HepG2 (cell line): ENCODE measurements around the gene CBLC. TPM values are rescaled to one million over a fixed set of nuclear protein-coding genes. Genes with fewer than 3 reads are reported as not detected.

ENCODE experiments used
- FIP1L1 ChIP-seq: fragments of 200-400 bp; formaldehyde crosslinking; IDR thresholded peaks from 2 replicates; pipeline ENCODE4 v1.6.1; 2018; ENCODE audit warnings: low read depth, mild to moderate bottlenecking, low read length, moderate library complexity, borderline replicate concordance; ENCODE audit not compliant: insufficient read depth
- FOSL2 ChIP-seq: sonication (generic); formaldehyde crosslinking; IDR thresholded peaks from 2 replicates; pipeline ENCODE4 v1.4.0; 2020; ENCODE audit warnings: missing genetic modification reagents
- GATAD2A ChIP-seq: IDR thresholded peaks from 2 replicates; pipeline ENCODE4 v1.6.1; 2016
- GFI1 ChIP-seq: sonication (generic); formaldehyde crosslinking; IDR thresholded peaks from 2 replicates; pipeline ENCODE4 v1.5.0; 2020; ENCODE audit warnings: missing genetic modification reagents, mild to moderate bottlenecking, borderline replicate concordance
- KAT2B ChIP-seq: fragments of 150-350 bp; IDR thresholded peaks from 2 replicates; pipeline ENCODE4 v1.6.1; 2014; ENCODE audit warnings: low read depth, low read length, borderline replicate concordance
- KDM3A ChIP-seq: IDR thresholded peaks from 2 replicates; pipeline ENCODE4 v1.6.1; 2018; ENCODE audit warnings: low read depth, missing compliant biosample characterization
- MED13 ChIP-seq: sonication (generic); formaldehyde crosslinking; IDR thresholded peaks from 2 replicates; pipeline ENCODE4 v1.5.0; 2020; ENCODE audit warnings: missing genetic modification reagents
- MXI1 ChIP-seq: IDR thresholded peaks from 3 replicates; pipeline ENCODE4 v1.6.1; 2012; ENCODE audit warnings: low read depth, low read length, inconsistent platforms, borderline replicate concordance
- NFE2 ChIP-seq: sonication (generic); formaldehyde crosslinking; IDR thresholded peaks from 2 replicates; pipeline ENCODE4 v1.4.0; 2020; ENCODE audit warnings: missing genetic modification reagents
- RAD21 ChIP-seq: fragments of 450-650 bp; formaldehyde crosslinking; IDR thresholded peaks from 2 replicates; pipeline ENCODE4 v1.5.0; 2020; ENCODE audit warnings: mild to moderate bottlenecking
- SALL2 ChIP-seq: sonication (generic); formaldehyde crosslinking; IDR thresholded peaks from 2 replicates; pipeline ENCODE4 v1.8.1; 2023; ENCODE audit warnings: mild to moderate bottlenecking, missing genetic modification reagents, inconsistent platforms
- SMARCC2 ChIP-seq: fragments of 450-650 bp; IDR thresholded peaks from 2 replicates; pipeline ENCODE4 v1.6.1; 2017; ENCODE audit warnings: antibody characterized with exemption, mild to moderate bottlenecking
- ZFY ChIP-seq: sonication (generic); formaldehyde crosslinking; IDR thresholded peaks from 2 replicates; pipeline ENCODE4 v1.4.0; 2020; ENCODE audit warnings: missing genetic modification reagents
- ZNF124 ChIP-seq: sonication (generic); formaldehyde crosslinking; IDR thresholded peaks from 2 replicates; pipeline ENCODE4 v1.4.0; 2020; ENCODE audit warnings: missing genetic modification reagents
- ZNF138 ChIP-seq: sonication (generic); formaldehyde crosslinking; IDR thresholded peaks from 2 replicates; pipeline ENCODE4 v1.5.0; 2020; ENCODE audit warnings: mild to moderate bottlenecking, low read depth, missing genetic modification reagents
- ZNF337 ChIP-seq: sonication (generic); formaldehyde crosslinking; IDR thresholded peaks from 2 replicates; pipeline ENCODE4 v1.5.1; 2020; ENCODE audit warnings: missing genetic modification reagents, low read depth, mild to moderate bottlenecking, borderline replicate concordance
- ZNF550 ChIP-seq: sonication (generic); formaldehyde crosslinking; IDR thresholded peaks from 2 replicates; pipeline ENCODE4 v1.4.0; 2020; ENCODE audit warnings: mild to moderate bottlenecking, missing genetic modification reagents, borderline replicate concordance
- ZNF605 ChIP-seq: sonication (generic); formaldehyde crosslinking; IDR thresholded peaks from 2 replicates; pipeline ENCODE4 v1.8.0; 2022; ENCODE audit warnings: mild to moderate bottlenecking, missing genetic modification reagents
- ZNF619 ChIP-seq: sonication (generic); formaldehyde crosslinking; IDR thresholded peaks from 2 replicates; pipeline ENCODE4 v1.4.0; 2020; ENCODE audit warnings: mild to moderate bottlenecking, missing genetic modification reagents
- polyA plus RNA-seq, 8 experiments: library from polyadenylated mRNA; depleted of rRNA in 3 of 8; stranded (reverse) in 7 of 8; unstranded in 1 of 8; fragments of >200 nt; fragmentation: Illumina TruSeq in 4 of 8; extraction: Trizol in 4 of 8; gene quantifications; 2 replicates each; pipeline versions ENCODE4 v1.2.1 to v1.2.3, GENCODE V29; 2011 to 2016; ENCODE audit warnings: low read depth in 4 of 8, missing spikeins in 1 of 8, mixed read lengths in 1 of 8; ENCODE audit not compliant: insufficient read depth in 1 of 8
- total RNA-seq, 5 experiments: library from RNA; depleted of rRNA; stranded (reverse); fragments of >200 nt; fragmentation: Illumina TruSeq; extraction: Trizol; gene quantifications; 2 replicates each; pipeline ENCODE4 v1.2.3, GENCODE V29; 2016; ENCODE audit warnings: low read depth in 1 of 5
- TF ChIP-seq, protein P1 (sequence below): sonication (generic); formaldehyde crosslinking; IDR thresholded peaks from 2 replicates; pipeline ENCODE4 v1.5.0; 2020; ENCODE audit warnings: mild to moderate bottlenecking, missing genetic modification reagents
- TF ChIP-seq, protein P2 (sequence below): sonication (generic); formaldehyde crosslinking; IDR thresholded peaks from 2 replicates; pipeline ENCODE4 v1.5.1; 2020; ENCODE audit warnings: mild to moderate bottlenecking, missing genetic modification reagents, moderate library complexity
- TF ChIP-seq, protein P3 (sequence below): sonication (generic); formaldehyde crosslinking; IDR thresholded peaks from 2 replicates; pipeline ENCODE4 v1.4.0; 2020; ENCODE audit warnings: missing genetic modification reagents, borderline replicate concordance

Gene CBLC
- total and polyA plus RNA-seq, 2 of the 13 experiments (the other 11 are each of a cell fraction or from before 2014, with no cell fraction given) = 1.8 to 2.6 TPM

DNA sequence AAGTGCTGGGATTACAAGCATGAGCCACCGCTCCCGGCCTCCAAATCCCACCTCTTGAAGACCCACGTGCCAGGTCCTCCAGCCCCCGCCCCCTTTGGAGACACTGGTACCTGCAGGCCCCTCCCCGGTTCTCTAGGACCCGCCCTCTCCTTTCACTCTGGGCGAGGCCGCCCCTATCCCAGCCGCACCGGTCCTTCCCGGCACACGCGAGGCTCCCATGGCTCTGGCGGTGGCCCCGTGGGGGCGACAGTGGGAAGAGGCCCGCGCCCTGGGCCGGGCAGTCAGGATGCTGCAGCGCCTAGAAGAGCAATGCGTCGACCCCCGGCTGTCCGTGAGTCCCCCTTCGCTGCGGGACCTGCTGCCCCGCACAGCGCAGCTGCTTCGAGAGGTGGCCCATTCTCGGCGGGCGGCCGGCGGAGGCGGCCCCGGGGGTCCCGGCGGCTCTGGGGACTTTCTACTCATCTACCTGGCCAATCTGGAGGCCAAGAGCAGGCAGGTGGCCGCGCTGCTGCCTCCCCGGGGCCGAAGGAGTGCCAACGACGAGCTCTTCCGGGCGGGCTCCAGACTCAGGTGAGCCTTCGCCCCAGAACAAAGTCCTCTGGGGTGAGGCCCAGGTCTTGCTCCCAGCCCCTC lies at the start of gene CBLC (continued):
- TF ChIP-seq, protein P1, sequence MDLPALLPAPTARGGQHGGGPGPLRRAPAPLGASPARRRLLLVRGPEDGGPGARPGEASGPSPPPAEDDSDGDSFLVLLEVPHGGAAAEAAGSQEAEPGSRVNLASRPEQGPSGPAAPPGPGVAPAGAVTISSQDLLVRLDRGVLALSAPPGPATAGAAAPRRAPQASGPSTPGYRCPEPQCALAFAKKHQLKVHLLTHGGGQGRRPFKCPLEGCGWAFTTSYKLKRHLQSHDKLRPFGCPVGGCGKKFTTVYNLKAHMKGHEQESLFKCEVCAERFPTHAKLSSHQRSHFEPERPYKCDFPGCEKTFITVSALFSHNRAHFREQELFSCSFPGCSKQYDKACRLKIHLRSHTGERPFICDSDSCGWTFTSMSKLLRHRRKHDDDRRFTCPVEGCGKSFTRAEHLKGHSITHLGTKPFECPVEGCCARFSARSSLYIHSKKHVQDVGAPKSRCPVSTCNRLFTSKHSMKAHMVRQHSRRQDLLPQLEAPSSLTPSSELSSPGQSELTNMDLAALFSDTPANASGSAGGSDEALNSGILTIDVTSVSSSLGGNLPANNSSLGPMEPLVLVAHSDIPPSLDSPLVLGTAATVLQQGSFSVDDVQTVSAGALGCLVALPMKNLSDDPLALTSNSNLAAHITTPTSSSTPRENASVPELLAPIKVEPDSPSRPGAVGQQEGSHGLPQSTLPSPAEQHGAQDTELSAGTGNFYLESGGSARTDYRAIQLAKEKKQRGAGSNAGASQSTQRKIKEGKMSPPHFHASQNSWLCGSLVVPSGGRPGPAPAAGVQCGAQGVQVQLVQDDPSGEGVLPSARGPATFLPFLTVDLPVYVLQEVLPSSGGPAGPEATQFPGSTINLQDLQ = no peak
- TF ChIP-seq FOSL2 (CRISPR knock-in tag) (no peak), MED13 (CRISPR knock-in tag) (no peak), SALL2 (CRISPR knock-in tag) (no peak), NFE2 (CRISPR knock-in tag) (no peak), SMARCC2 (no peak), FIP1L1 (no peak), KAT2B (no peak), ZNF138 (CRISPR knock-in tag) (no peak), ZNF337 (CRISPR knock-in tag) (no peak), ZNF619 (0 out of 2 replicates have a peak, but pooled peaks have one; percentile 52), RAD21 (peak; percentile 18; the same call in 1 of the 2 replicates), GATAD2A (CRISPR knock-in tag) (0 out of 2 replicates have a peak, but pooled peaks have one; percentile 19), GFI1 (CRISPR knock-in tag) (no peak), MXI1 (0 out of 3 replicates have a peak, but pooled peaks have one; percentile 25), ZNF605 (CRISPR knock-in tag) (no peak), ZNF550 (CRISPR knock-in tag) (no peak), KDM3A (CRISPR knock-in tag) (peak; percentile 42; the same call in 1 of the 2 replicates), ZNF124 (CRISPR knock-in tag) (no peak), ZFY (peak; percentile 60)
- TF ChIP-seq, protein P2, sequence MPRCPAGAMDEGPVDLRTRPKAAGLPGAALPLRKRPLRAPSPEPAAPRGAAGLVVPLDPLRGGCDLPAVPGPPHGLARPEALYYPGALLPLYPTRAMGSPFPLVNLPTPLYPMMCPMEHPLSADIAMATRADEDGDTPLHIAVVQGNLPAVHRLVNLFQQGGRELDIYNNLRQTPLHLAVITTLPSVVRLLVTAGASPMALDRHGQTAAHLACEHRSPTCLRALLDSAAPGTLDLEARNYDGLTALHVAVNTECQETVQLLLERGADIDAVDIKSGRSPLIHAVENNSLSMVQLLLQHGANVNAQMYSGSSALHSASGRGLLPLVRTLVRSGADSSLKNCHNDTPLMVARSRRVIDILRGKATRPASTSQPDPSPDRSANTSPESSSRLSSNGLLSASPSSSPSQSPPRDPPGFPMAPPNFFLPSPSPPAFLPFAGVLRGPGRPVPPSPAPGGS (CRISPR knock-in tag) = no peak
- TF ChIP-seq, protein P3, sequence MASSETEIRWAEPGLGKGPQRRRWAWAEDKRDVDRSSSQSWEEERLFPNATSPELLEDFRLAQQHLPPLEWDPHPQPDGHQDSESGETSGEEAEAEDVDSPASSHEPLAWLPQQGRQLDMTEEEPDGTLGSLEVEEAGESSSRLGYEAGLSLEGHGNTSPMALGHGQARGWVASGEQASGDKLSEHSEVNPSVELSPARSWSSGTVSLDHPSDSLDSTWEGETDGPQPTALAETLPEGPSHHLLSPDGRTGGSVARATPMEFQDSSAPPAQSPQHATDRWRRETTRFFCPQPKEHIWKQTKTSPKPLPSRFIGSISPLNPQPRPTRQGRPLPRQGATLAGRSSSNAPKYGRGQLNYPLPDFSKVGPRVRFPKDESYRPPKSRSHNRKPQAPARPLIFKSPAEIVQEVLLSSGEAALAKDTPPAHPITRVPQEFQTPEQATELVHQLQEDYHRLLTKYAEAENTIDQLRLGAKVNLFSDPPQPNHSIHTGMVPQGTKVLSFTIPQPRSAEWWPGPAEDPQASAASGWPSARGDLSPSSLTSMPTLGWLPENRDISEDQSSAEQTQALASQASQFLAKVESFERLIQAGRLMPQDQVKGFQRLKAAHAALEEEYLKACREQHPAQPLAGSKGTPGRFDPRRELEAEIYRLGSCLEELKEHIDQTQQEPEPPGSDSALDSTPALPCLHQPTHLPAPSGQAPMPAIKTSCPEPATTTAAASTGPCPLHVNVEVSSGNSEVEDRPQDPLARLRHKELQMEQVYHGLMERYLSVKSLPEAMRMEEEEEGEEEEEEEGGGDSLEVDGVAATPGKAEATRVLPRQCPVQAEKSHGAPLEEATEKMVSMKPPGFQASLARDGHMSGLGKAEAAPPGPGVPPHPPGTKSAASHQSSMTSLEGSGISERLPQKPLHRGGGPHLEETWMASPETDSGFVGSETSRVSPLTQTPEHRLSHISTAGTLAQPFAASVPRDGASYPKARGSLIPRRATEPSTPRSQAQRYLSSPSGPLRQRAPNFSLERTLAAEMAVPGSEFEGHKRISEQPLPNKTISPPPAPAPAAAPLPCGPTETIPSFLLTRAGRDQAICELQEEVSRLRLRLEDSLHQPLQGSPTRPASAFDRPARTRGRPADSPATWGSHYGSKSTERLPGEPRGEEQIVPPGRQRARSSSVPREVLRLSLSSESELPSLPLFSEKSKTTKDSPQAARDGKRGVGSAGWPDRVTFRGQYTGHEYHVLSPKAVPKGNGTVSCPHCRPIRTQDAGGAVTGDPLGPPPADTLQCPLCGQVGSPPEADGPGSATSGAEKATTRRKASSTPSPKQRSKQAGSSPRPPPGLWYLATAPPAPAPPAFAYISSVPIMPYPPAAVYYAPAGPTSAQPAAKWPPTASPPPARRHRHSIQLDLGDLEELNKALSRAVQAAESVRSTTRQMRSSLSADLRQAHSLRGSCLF (CRISPR knock-in tag) = no peak
